ENCODE results near the gene ZNF672. TPM values are rescaled to one million over a fixed set of nuclear protein-coding genes. Genes with fewer than 3 reads are reported as not detected.
A peak's percentile ranks its signal among the peaks of the same experiment; 100 is the strongest.

The ZNF672 gene
- total and polyA plus RNA-seq, 2 experiments from 2014 or later = 19.0 to 30.7 TPM

GRCh38 chr1:248862695-248862997, 24.6 kb downstream of the ZNF672 start:
- Histone ChIP-seq H3K4me1 (ENCODE audit: insufficient read depth) (peaks cover 14% of the 10 kb centered on the region), H3K36me3 (replicated peaks; ENCODE audit: insufficient read depth, low read depth) (no peaks in the 10 kb centered on the region), H3K9me3 (ENCODE audit: low read depth) (no peaks in the 10 kb centered on the region), H3K79me2 (peaks cover 6% of the 10 kb centered on the region), H3K9me2 (replicated peaks; ENCODE audit: insufficient read depth) (no peaks in the 10 kb centered on the region), H3K27ac (peak overlapping the region; percentile 22), H3K4me2 (peak overlapping the region; percentile 91), H3K27me3 (no peaks in the 10 kb centered on the region), H3K4me3 (peak overlapping the region; percentile 31), H4K20me1 (ENCODE audit: insufficient read depth, poor library complexity, severe bottlenecking) (no peaks in the 10 kb centered on the region), H2AFZ (peak overlapping the region; percentile 75)
- WGBS (ENCODE audit: low lambda C conversion rate, missing lambda C conversion rate) = 16% methylated on average over 4 of the region's 4 CpGs
- no peak for DNase-seq (ENCODE audit: low spot score)
- TF ChIP-seq, protein P1, sequence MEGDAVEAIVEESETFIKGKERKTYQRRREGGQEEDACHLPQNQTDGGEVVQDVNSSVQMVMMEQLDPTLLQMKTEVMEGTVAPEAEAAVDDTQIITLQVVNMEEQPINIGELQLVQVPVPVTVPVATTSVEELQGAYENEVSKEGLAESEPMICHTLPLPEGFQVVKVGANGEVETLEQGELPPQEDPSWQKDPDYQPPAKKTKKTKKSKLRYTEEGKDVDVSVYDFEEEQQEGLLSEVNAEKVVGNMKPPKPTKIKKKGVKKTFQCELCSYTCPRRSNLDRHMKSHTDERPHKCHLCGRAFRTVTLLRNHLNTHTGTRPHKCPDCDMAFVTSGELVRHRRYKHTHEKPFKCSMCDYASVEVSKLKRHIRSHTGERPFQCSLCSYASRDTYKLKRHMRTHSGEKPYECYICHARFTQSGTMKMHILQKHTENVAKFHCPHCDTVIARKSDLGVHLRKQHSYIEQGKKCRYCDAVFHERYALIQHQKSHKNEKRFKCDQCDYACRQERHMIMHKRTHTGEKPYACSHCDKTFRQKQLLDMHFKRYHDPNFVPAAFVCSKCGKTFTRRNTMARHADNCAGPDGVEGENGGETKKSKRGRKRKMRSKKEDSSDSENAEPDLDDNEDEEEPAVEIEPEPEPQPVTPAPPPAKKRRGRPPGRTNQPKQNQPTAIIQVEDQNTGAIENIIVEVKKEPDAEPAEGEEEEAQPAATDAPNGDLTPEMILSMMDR (IDR thresholded peaks at IDR 0.05; ENCODE audit: poor library complexity) = no peak
- TF ChIP-seq EZH2phosphoT487 (IDR thresholded peaks at IDR 0.05; ENCODE audit: low read depth, severe bottlenecking, unreplicated experiment) (no peak), EZH2 (IDR thresholded peaks at IDR 0.05; ENCODE audit: borderline replicate concordance) (no peak)

DNA sequence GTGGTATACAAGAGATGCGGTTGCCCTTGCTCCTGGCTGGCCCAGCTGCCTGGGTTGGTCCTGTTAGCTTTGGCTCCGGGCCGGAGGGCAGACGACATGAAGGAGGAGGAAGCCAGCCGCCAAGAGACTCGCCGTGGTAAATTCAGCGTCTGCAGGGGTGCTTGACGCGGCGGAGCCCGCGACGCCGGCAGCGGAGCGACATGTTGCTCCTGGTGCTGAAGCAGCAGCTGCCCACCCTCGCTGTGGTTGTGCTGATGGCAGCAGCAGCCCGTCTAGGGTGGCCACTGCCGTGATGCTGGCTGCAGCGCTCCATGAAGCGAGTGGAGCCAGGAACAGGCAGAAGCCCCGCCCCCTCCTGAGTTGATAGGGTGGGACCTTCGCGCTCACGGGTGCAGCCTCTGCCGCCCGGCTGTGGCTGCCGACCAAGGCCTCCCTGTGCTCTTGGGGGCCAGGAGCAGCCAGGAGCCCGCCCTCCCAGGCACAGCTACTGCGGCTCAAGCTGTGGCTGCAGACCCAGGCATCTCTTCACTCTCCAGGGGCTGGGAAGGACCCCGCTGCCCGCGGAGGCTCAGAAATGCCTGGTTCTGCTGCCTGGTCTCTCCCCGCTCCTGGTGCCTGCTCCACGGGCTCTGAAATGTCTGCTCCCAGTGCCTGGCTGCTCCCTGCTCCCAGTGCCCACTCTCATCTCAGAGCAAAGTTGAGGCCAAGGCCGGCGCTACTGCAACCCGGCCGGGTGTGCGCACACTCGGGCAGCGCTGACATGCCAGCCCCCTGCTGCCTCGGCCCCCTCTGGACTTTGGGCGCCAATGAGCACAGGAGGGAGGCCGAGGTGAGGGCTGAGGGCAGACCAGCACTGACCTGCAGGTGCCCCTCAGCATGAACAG, 25.2 kb downstream of the ZNF672 start:
- H4K20me1 ChIP-seq (ENCODE audit: insufficient read depth, poor library complexity, severe bottlenecking) = no peaks in the 10 kb centered on the region
- H3K4me2 ChIP-seq = peak overlapping the region; percentile 91
- H3K4me3 ChIP-seq = peak overlapping the region; percentile 31
- TF ChIP-seq, protein P1 (IDR thresholded peaks at IDR 0.05; ENCODE audit: poor library complexity) = no peak
- TF ChIP-seq EZH2 (IDR thresholded peaks at IDR 0.05; ENCODE audit: borderline replicate concordance) = no peak
- TF ChIP-seq EZH2phosphoT487 (IDR thresholded peaks at IDR 0.05; ENCODE audit: low read depth, severe bottlenecking, unreplicated experiment) = no peak
- H3K27me3 ChIP-seq = no peaks in the 10 kb centered on the region
- peak overlapping the region; percentile 75 for H2AFZ ChIP-seq
- no peaks in the 10 kb centered on the region for H3K9me2 ChIP-seq (replicated peaks; ENCODE audit: insufficient read depth)
- WGBS (ENCODE audit: low lambda C conversion rate, missing lambda C conversion rate) = 8% methylated on average over 41 of the region's 46 CpGs
- no peaks in the 10 kb centered on the region for H3K9me3 ChIP-seq (ENCODE audit: low read depth)
- no peaks in the 10 kb centered on the region for H3K36me3 ChIP-seq (replicated peaks; ENCODE audit: insufficient read depth, low read depth)
- H3K27ac ChIP-seq = peak overlapping the region; percentile 22
- peaks cover 1% of the 10 kb centered on the region for H3K79me2 ChIP-seq
- H3K4me1 ChIP-seq (ENCODE audit: insufficient read depth) = peaks cover 11% of the 10 kb centered on the region
- DNase-seq (ENCODE audit: low spot score) = peak; percentile 92

GRCh38 chr1:248871837-248872401, 33.9 kb downstream of the ZNF672 start:
- DNase-seq (ENCODE audit: low spot score) = no peak
- H3K27ac ChIP-seq = peak overlapping the region; percentile 89
- peak overlapping the region; percentile 64 for H3K4me3 ChIP-seq
- H3K4me1 ChIP-seq (ENCODE audit: insufficient read depth) = peaks cover 5% of the 10 kb centered on the region
- peak overlapping the region; percentile 82 for H3K4me2 ChIP-seq
- H3K9me3 ChIP-seq (ENCODE audit: low read depth) = no peaks in the 10 kb centered on the region
- no peaks in the 10 kb centered on the region for H3K36me3 ChIP-seq (replicated peaks; ENCODE audit: insufficient read depth, low read depth)
- peak overlapping the region; percentile 98 for H2AFZ ChIP-seq
- H4K20me1 ChIP-seq (ENCODE audit: insufficient read depth, poor library complexity, severe bottlenecking) = no peaks in the 10 kb centered on the region
- no peaks in the 10 kb centered on the region for H3K27me3 ChIP-seq
- TF ChIP-seq EZH2phosphoT487 (IDR thresholded peaks at IDR 0.05; ENCODE audit: low read depth, severe bottlenecking, unreplicated experiment) (no peak), EZH2 (IDR thresholded peaks at IDR 0.05; ENCODE audit: borderline replicate concordance) (no peak)
- TF ChIP-seq, protein P1 (IDR thresholded peaks at IDR 0.05; ENCODE audit: poor library complexity) = no peak
- no peaks in the 10 kb centered on the region for H3K9me2 ChIP-seq (replicated peaks; ENCODE audit: insufficient read depth)
- WGBS (ENCODE audit: low lambda C conversion rate, missing lambda C conversion rate) = 95% methylated on average over 3 of the region's 3 CpGs
- no peaks in the 10 kb centered on the region for H3K79me2 ChIP-seq
